GM23338 (cell line): ENCODE measurements around the gene BRF1. TPM values are rescaled to one million over a fixed set of nuclear protein-coding genes. Genes with fewer than 3 reads are reported as not detected.

Experiments used
- ATAC-seq: fragments of 200-7000 bp; cut with Tn5 transposase; 3 replicates; pipeline ENCODE4 v1.9.1; 2020
- DNase-seq: peaks from one replicate; pipeline ENCODE4 v3.0.0-alpha.2; 2015; ENCODE audit warnings: low spot score
- H2AFZ ChIP-seq: fragments of 200-600 bp; sonication (generic); 2 replicates; pipeline ENCODE4 v1.8.0; 2016; ENCODE audit warnings: antibody characterized with exemption, mild to moderate bottlenecking, moderate library complexity
- H3F3A ChIP-seq: fragments of 200-600 bp; sonication (generic); replicated peaks from 2 replicates; pipeline ENCODE4 v1.8.0; 2017; ENCODE audit warnings: antibody characterized with exemption, mixed run types, low read depth
- H3K27ac ChIP-seq: fragments of 200-600 bp; sonication (generic); 2 replicates; pipeline ENCODE4 v1.6.1; 2016; ENCODE audit warnings: low read depth
- H3K27me3 ChIP-seq: fragments of 200-600 bp; sonication (generic); 2 replicates; pipeline ENCODE4 v1.8.0; 2016; ENCODE audit warnings: mild to moderate bottlenecking, mixed run types, moderate library complexity; ENCODE audit not compliant: insufficient read depth
- H3K36me3 ChIP-seq: fragments of 200-600 bp; sonication (generic); 2 replicates; pipeline ENCODE4 v1.8.0; 2016; ENCODE audit warnings: mild to moderate bottlenecking; ENCODE audit not compliant: insufficient read depth
- H3K4me1 ChIP-seq: fragments of 200-600 bp; sonication (generic); 2 replicates; pipeline ENCODE4 v1.8.0; 2016; ENCODE audit warnings: mild to moderate bottlenecking, moderate library complexity; ENCODE audit not compliant: insufficient read depth
- H3K4me2 ChIP-seq: fragments of 200-600 bp; sonication (generic); 2 replicates; pipeline ENCODE4 v1.7.1; 2017; ENCODE audit warnings: mixed run types
- H3K4me3 ChIP-seq: fragments of 200-600 bp; sonication (generic); 2 replicates; pipeline ENCODE4 v1.6.1; 2016; ENCODE audit warnings: mixed run types
- H3K79me2 ChIP-seq: fragments of 200-600 bp; sonication (generic); replicated peaks from 2 replicates; pipeline ENCODE4 v1.8.0; 2017; ENCODE audit warnings: mild to moderate bottlenecking; ENCODE audit not compliant: insufficient read depth
- H3K9me2 ChIP-seq: fragments of 200-600 bp; sonication (generic); 2 replicates; pipeline ENCODE4 v1.8.0; 2017; ENCODE audit not compliant: insufficient read depth
- H4K20me1 ChIP-seq: fragments of 200-600 bp; sonication (generic); replicated peaks from 2 replicates; pipeline ENCODE4 v1.8.0; 2017; ENCODE audit warnings: mild to moderate bottlenecking; ENCODE audit not compliant: insufficient read depth
- H3K27ac Mint-ChIP-seq: 2 replicates; pipeline ENCODE4 v1.8.0; 2020; ENCODE audit warnings: inconsistent platforms, mild to moderate bottlenecking, moderate library complexity, mixed read lengths
- H3K27me3 Mint-ChIP-seq: 3 replicates; pipeline ENCODE4 v1.8.0; 2022; ENCODE audit warnings: low read depth, mild to moderate bottlenecking, moderate library complexity, mixed read lengths, inconsistent platforms; ENCODE audit not compliant: insufficient read depth, poor library complexity
- H3K36me3 Mint-ChIP-seq: 3 replicates; pipeline ENCODE4 v1.8.0; 2021; ENCODE audit warnings: low read depth, mild to moderate bottlenecking, inconsistent platforms, moderate library complexity, mixed read lengths
- H3K4me1 Mint-ChIP-seq: 3 replicates; pipeline ENCODE4 v1.8.0; 2020; ENCODE audit warnings: mild to moderate bottlenecking, inconsistent platforms, mixed read lengths
- H3K4me3 Mint-ChIP-seq: 3 replicates; pipeline ENCODE4 v1.8.0; 2021; ENCODE audit warnings: moderate library complexity, mild to moderate bottlenecking, inconsistent platforms, mixed read lengths
- H3K9me3 Mint-ChIP-seq: 3 replicates; pipeline ENCODE4 v1.8.0; 2020; ENCODE audit warnings: moderate library complexity, mild to moderate bottlenecking, inconsistent platforms, mixed read lengths
- EZH2 ChIP-seq: fragments of 200-600 bp; sonication (generic); IDR thresholded peaks from one replicate; pipeline ENCODE4 v1.8.0; 2017; ENCODE audit warnings: antibody characterized with exemption, mild to moderate bottlenecking, low read depth; ENCODE audit not compliant: unreplicated experiment
- EZH2phosphoT487 ChIP-seq: fragments of 200-600 bp; sonication (generic); IDR thresholded peaks from one replicate; pipeline ENCODE4 v1.8.1; 2018; ENCODE audit warnings: antibody characterized with exemption; ENCODE audit not compliant: unreplicated experiment
- JUNB ChIP-seq: IDR thresholded peaks from one replicate; pipeline ENCODE4 v1.6.1; 2016; ENCODE audit warnings: antibody characterized with exemption; ENCODE audit not compliant: unreplicated experiment
- NANOG ChIP-seq: IDR thresholded peaks from 2 replicates; pipeline ENCODE4 v1.6.1; 2016; ENCODE audit warnings: antibody characterized with exemption, borderline replicate concordance
- STAT1 ChIP-seq: IDR thresholded peaks from one replicate; pipeline ENCODE4 v1.6.1; 2016; ENCODE audit warnings: antibody characterized with exemption; ENCODE audit not compliant: unreplicated experiment
- ZNF114 ChIP-seq: fragments of 250-450 bp; sonication (Bioruptor Pico); IDR thresholded peaks from 2 replicates; pipeline ENCODE4 v1.5.0; 2020; ENCODE audit warnings: mild to moderate bottlenecking, moderate library complexity
- polyA plus RNA-seq: library from polyadenylated mRNA; unstranded; fragments of >200 nt; fragmentation: Nextera tagmentation; extraction: Ambion mirVana; gene quantifications from 2 replicates; pipeline ENCODE4 v1.2.1, GENCODE V29; 2016
- total RNA-seq: library from RNA; depleted of rRNA; stranded (reverse); fragments of >200 nt; shearing (Covaris generic); gene quantifications from 2 replicates; pipeline ENCODE4 v1.2.3, GENCODE V29; 2014
- TF ChIP-seq, protein P1 (sequence below), 2 experiments: fragments of 200-600 bp in 1 of 2; sonication (generic) in 1 of 2; conservative IDR thresholded peaks; 2 replicates each; pipeline versions ENCODE4 v1.5.1 to v1.6.1; 2016 to 2017; ENCODE audit warnings: antibody characterized with exemption in 2 of 2, low read depth in 2 of 2, mild to moderate bottlenecking in 2 of 2, moderate library complexity in 1 of 2
- TF ChIP-seq, protein P2 (sequence below): IDR thresholded peaks from 2 replicates; pipeline ENCODE4 v1.6.1; 2016; ENCODE audit warnings: antibody characterized with exemption
- TF ChIP-seq, protein P3 (sequence below): fragments of 250-450 bp; sonication (Bioruptor Pico); IDR thresholded peaks from 2 replicates; pipeline ENCODE4 v1.5.0; 2020; ENCODE audit warnings: mild to moderate bottlenecking, moderate library complexity

BRF1 gene
- total and polyA plus RNA-seq, 2 experiments from 2014 or later, result 8.6 to 29.9 TPM

DNA sequence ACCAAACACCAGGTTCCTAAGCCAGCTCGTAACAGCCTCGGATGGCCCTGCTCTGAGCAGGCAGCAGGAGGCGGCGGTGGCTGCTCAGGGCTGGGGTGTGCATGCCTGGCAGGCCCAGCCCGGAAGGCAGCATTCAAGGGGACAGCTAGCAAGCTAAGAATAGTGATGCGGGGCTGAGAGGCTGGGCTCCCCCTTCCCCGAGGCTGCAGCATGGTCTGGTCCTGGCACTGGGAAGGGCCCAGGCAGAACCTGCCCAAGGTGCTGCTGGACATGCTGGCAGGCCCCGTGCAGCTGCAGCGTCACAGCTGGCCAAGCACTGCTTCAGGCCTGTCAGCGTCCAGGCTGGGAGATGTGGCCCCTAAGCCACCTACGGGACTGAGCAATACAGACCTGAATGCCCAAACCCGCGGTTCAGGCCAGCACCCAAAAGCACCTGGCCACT, 93.3 kb downstream of the BRF1 start:
- H2AFZ ChIP-seq, result no peak overlapping the region
- H3K4me1 ChIP-seq, result no peaks in the 10 kb centered on the region; the same call in 1 of the 2 replicates
- H3K36me3 ChIP-seq, result no peaks in the 10 kb centered on the region
- Mint-ChIP-seq H3K36me3 (no peaks in the 10 kb centered on the region), H3K27ac (no peak overlapping the region), H3K4me3 (no peak overlapping the region), H3K4me1 (no peaks in the 10 kb centered on the region), H3K27me3 (peaks cover 8% of the 10 kb centered on the region), H3K9me3 (no peaks in the 10 kb centered on the region)
- H3K27me3 ChIP-seq, result no peaks in the 10 kb centered on the region
- H3K9me2 ChIP-seq, result no peaks in the 10 kb centered on the region
- no peak overlapping the region for H3K4me2 ChIP-seq
- DNase-seq (peak; percentile 52), ATAC-seq (peak; percentile 41)
- no peaks in the 10 kb centered on the region for H3K79me2 ChIP-seq
- no peaks in the 10 kb centered on the region for H4K20me1 ChIP-seq
- H3F3A ChIP-seq, result no peaks in the 10 kb centered on the region
- H3K27ac ChIP-seq, result no peak overlapping the region
- TF ChIP-seq, protein P1, sequence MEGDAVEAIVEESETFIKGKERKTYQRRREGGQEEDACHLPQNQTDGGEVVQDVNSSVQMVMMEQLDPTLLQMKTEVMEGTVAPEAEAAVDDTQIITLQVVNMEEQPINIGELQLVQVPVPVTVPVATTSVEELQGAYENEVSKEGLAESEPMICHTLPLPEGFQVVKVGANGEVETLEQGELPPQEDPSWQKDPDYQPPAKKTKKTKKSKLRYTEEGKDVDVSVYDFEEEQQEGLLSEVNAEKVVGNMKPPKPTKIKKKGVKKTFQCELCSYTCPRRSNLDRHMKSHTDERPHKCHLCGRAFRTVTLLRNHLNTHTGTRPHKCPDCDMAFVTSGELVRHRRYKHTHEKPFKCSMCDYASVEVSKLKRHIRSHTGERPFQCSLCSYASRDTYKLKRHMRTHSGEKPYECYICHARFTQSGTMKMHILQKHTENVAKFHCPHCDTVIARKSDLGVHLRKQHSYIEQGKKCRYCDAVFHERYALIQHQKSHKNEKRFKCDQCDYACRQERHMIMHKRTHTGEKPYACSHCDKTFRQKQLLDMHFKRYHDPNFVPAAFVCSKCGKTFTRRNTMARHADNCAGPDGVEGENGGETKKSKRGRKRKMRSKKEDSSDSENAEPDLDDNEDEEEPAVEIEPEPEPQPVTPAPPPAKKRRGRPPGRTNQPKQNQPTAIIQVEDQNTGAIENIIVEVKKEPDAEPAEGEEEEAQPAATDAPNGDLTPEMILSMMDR (conservative IDR thresholded peaks at IDR 0.05; ENCODE audit: low read depth in 2 of 2), result peak in 1 of 2 experiments; percentile 41; a peak in 2 of 4 replicates
- TF ChIP-seq NANOG, result no peak
- H3K4me3 ChIP-seq, result no peak overlapping the region

DNA sequence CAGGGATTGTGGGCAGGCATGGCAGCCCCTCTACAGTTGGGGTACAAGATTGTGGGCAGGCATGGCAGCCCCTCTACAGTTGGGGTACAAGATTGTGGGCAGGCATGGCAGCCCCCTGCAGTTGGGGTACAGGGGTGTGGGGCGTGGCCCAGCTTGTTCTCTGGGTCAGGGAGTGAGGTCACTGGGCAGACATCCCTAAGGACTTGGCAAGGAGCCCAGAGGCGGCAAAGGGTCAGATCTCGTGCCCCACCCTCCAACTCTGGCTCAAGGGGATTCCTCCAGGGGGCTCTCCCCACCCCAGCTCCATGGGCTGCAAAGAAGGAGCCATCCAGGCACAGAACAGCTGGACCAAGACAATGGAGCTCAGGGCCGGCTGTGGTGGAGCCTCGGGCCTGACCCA, 93.9 kb downstream of the BRF1 start:
- Histone ChIP-seq H3K4me1 (no peaks in the 10 kb centered on the region; the same call in 1 of the 2 replicates), H3K4me3 (no peak overlapping the region), H3K79me2 (no peaks in the 10 kb centered on the region), H3K9me2 (no peaks in the 10 kb centered on the region), H4K20me1 (no peaks in the 10 kb centered on the region), H2AFZ (no peak overlapping the region), H3K36me3 (no peaks in the 10 kb centered on the region), H3K27ac (no peak overlapping the region), H3K27me3 (no peaks in the 10 kb centered on the region), H3K4me2 (no peak overlapping the region), H3F3A (no peaks in the 10 kb centered on the region)
- Mint-ChIP-seq H3K4me1 (no peaks in the 10 kb centered on the region), H3K4me3 (no peak overlapping the region), H3K27ac (no peak overlapping the region), H3K27me3 (peaks cover 8% of the 10 kb centered on the region), H3K36me3 (no peaks in the 10 kb centered on the region), H3K9me3 (no peaks in the 10 kb centered on the region)
- no peak for DNase-seq
- no peak for ATAC-seq
- TF ChIP-seq, protein P1 (conservative IDR thresholded peaks at IDR 0.05; ENCODE audit: low read depth in 2 of 2), result no peak
- TF ChIP-seq, protein P2, sequence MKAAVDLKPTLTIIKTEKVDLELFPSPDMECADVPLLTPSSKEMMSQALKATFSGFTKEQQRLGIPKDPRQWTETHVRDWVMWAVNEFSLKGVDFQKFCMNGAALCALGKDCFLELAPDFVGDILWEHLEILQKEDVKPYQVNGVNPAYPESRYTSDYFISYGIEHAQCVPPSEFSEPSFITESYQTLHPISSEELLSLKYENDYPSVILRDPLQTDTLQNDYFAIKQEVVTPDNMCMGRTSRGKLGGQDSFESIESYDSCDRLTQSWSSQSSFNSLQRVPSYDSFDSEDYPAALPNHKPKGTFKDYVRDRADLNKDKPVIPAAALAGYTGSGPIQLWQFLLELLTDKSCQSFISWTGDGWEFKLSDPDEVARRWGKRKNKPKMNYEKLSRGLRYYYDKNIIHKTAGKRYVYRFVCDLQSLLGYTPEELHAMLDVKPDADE, result no peak
- TF ChIP-seq EZH2phosphoT487, result no peak
- TF ChIP-seq, protein P3, sequence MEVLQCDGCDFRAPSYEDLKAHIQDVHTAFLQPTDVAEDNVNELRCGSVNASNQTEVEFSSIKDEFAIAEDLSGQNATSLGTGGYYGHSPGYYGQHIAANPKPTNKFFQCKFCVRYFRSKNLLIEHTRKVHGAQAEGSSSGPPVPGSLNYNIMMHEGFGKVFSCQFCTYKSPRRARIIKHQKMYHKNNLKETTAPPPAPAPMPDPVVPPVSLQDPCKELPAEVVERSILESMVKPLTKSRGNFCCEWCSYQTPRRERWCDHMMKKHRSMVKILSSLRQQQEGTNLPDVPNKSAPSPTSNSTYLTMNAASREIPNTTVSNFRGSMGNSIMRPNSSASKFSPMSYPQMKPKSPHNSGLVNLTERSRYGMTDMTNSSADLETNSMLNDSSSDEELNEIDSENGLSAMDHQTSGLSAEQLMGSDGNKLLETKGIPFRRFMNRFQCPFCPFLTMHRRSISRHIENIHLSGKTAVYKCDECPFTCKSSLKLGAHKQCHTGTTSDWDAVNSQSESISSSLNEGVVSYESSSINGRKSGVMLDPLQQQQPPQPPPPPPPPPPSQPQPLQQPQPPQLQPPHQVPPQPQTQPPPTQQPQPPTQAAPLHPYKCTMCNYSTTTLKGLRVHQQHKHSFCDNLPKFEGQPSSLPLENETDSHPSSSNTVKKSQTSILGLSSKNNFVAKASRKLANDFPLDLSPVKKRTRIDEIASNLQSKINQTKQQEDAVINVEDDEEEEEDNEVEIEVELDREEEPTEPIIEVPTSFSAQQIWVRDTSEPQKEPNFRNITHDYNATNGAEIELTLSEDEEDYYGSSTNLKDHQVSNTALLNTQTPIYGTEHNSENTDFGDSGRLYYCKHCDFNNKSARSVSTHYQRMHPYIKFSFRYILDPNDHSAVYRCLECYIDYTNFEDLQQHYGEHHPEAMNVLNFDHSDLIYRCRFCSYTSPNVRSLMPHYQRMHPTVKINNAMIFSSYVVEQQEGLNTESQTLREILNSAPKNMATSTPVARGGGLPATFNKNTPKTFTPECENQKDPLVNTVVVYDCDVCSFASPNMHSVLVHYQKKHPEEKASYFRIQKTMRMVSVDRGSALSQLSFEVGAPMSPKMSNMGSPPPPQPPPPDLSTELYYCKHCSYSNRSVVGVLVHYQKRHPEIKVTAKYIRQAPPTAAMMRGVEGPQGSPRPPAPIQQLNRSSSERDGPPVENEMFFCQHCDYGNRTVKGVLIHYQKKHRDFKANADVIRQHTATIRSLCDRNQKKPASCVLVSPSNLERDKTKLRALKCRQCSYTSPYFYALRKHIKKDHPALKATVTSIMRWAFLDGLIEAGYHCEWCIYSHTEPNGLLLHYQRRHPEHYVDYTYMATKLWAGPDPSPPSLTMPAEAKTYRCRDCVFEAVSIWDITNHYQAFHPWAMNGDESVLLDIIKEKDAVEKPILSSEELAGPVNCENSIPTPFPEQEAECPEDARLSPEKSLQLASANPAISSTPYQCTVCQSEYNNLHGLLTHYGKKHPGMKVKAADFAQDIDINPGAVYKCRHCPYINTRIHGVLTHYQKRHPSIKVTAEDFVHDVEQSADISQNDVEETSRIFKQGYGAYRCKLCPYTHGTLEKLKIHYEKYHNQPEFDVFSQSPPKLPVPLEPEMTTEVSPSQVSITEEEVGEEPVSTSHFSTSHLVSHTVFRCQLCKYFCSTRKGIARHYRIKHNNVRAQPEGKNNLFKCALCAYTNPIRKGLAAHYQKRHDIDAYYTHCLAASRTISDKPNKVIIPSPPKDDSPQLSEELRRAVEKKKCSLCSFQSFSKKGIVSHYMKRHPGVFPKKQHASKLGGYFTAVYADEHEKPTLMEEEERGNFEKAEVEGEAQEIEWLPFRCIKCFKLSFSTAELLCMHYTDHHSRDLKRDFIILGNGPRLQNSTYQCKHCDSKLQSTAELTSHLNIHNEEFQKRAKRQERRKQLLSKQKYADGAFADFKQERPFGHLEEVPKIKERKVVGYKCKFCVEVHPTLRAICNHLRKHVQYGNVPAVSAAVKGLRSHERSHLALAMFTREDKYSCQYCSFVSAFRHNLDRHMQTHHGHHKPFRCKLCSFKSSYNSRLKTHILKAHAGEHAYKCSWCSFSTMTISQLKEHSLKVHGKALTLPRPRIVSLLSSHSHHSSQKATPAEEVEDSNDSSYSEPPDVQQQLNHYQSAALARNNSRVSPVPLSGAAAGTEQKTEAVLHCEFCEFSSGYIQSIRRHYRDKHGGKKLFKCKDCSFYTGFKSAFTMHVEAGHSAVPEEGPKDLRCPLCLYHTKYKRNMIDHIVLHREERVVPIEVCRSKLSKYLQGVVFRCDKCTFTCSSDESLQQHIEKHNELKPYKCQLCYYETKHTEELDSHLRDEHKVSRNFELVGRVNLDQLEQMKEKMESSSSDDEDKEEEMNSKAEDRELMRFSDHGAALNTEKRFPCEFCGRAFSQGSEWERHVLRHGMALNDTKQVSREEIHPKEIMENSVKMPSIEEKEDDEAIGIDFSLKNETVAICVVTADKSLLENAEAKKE, result no peak
- no peak for TF ChIP-seq STAT1
- no peak for TF ChIP-seq NANOG
- no peak for TF ChIP-seq JUNB
- TF ChIP-seq EZH2, result no peak
- TF ChIP-seq ZNF114, result no peak
